Prostate gland (tissue), 2 donors: ENCODE data around the gene SIRPB2.

Source experiments
- CTCF ChIP-seq, 4 experiments: fragments of 200-600 bp in 2 of 4; fragments of 450-650 bp in 2 of 4; sonication (generic) in 2 of 4; IDR thresholded peaks; 1 replicate in 3 of 4; 2 replicates in 1 of 4; pipeline ENCODE4 v1.5.1; 2016 to 2019; ENCODE audit warnings: antibody characterized with exemption in 4 of 4, mild to moderate bottlenecking in 2 of 4, moderate library complexity in 2 of 4
- POLR2A ChIP-seq: fragments of 450-650 bp; IDR thresholded peaks from one replicate; pipeline ENCODE4 v1.6.1; 2016; ENCODE audit warnings: antibody characterized with exemption, mild to moderate bottlenecking
- POLR2AphosphoS5 ChIP-seq: sonication (generic); formaldehyde crosslinking; IDR thresholded peaks from one replicate; pipeline ENCODE4 v1.6.1; 2017; ENCODE audit warnings: antibody characterized with exemption

GRCh38 chr20:1496930-1497329, 5.7 kb upstream of the SIRPB2 start:
- TF ChIP-seq CTCF (IDR thresholded peaks at IDR 0.05) (no peak), POLR2AphosphoS5 (no peak), POLR2A (no peak)
